Endothelial cell of umbilical vein (primary cell): ENCODE measurements around the gene IQSEC2. TPM values are rescaled to one million over a fixed set of nuclear protein-coding genes. Genes with fewer than 3 reads are reported as not detected.

Experiments used
- BruUV-seq: library from RNA; stranded (reverse); fragments of 400-500 nt; replicated peaks from 2 replicates; lab custom pipeline; 2021; lab: Mats Ljungman, UMichigan
- CTCF ChIA-PET: fragments of 300-600, 350-600 bp; sonication (Branson Sonifier 250); formaldehyde crosslinking; loops from one replicate; lab custom pipeline; 2021; ENCODE audit warnings: antibody characterized with exemption, inconsistent platforms; lab: Charles Lee
- POLR2A ChIA-PET: fragments of 300-600, 350-600 bp; sonication (Branson Sonifier 250); formaldehyde crosslinking; loops from one replicate; lab custom pipeline; 2021; ENCODE audit warnings: antibody characterized with exemption, inconsistent platforms; lab: Charles Lee
- DNase-seq: peaks from one replicate; pipeline ENCODE4 v3.0.0-alpha.2; 2011; ENCODE audit warnings: low read depth, low spot score
- FAIRE-seq: peaks from 2 replicates; lab custom pipeline; 2011; peaks lifted over from hg19 to GRCh38; lab: Jason Lieb, UNC
- H2AFZ ChIP-seq: 2 replicates; pipeline ENCODE4 v1.6.0; 2012; ENCODE audit warnings: low read depth, low read length, control low read depth, inconsistent platforms
- H3K27ac ChIP-seq: 2 replicates; pipeline ENCODE4 v1.5.1; 2011; ENCODE audit warnings: low read depth, mild to moderate bottlenecking, control low read depth, low read length, moderate library complexity; ENCODE audit not compliant: insufficient read depth
- H3K27me3 ChIP-seq, 2 experiments: 2 replicates each; pipeline versions ENCODE4 v1.6.0 to v1.6.1; 2011; ENCODE audit warnings: low read length in 2 of 2, mixed read lengths in 1 of 2; ENCODE audit not compliant: control insufficient read depth in 2 of 2, insufficient read depth in 2 of 2
- H3K36me3 ChIP-seq, 2 experiments: 2 replicates in 1 of 2; 3 replicates in 1 of 2; pipeline ENCODE4 v1.5.1; 2011; ENCODE audit warnings: low read length in 2 of 2, mild to moderate bottlenecking in 1 of 2, moderate library complexity in 1 of 2; ENCODE audit not compliant: control insufficient read depth in 2 of 2, insufficient read depth in 2 of 2; ENCODE audit errors: extremely low read depth in 1 of 2
- H3K4me1 ChIP-seq: 3 replicates; pipeline ENCODE4 v1.5.1; 2011; ENCODE audit warnings: mild to moderate bottlenecking, low read length; ENCODE audit not compliant: control insufficient read depth, insufficient read depth; ENCODE audit errors: extremely low read depth
- H3K4me2 ChIP-seq: 2 replicates; pipeline ENCODE4 v1.6.1; 2011; ENCODE audit warnings: low read length, control low read depth, mixed read lengths; ENCODE audit not compliant: insufficient read depth
- H3K4me3 ChIP-seq, 3 experiments: fragments of 200-600 bp in 1 of 3; sonication (generic), shearing (Covaris generic) in 1 of 3; replicated peaks in 1 of 3; 2 replicates each; pipeline ENCODE4 v1.5.1; 2011 to 2016; ENCODE audit warnings: control low read depth in 3 of 3, low read length in 3 of 3, mild to moderate bottlenecking in 2 of 3, inconsistent platforms in 1 of 3, low read depth in 1 of 3, moderate library complexity in 1 of 3; ENCODE audit not compliant: insufficient read depth in 1 of 3
- H3K79me2 ChIP-seq: 2 replicates; pipeline ENCODE4 v1.6.0; 2012; ENCODE audit warnings: low read length, inconsistent platforms; ENCODE audit not compliant: control insufficient read depth, insufficient read depth
- H3K9ac ChIP-seq: replicated peaks from 2 replicates; pipeline ENCODE3; 2011; ENCODE audit warnings: low read length, control low read depth; ENCODE audit not compliant: insufficient read depth; ENCODE audit errors: extremely low read depth
- H3K9me1 ChIP-seq: replicated peaks from 3 replicates; pipeline ENCODE4 v1.6.0; 2011; ENCODE audit warnings: mild to moderate bottlenecking, low read length; ENCODE audit not compliant: control insufficient read depth, insufficient read depth; ENCODE audit errors: extremely low read depth
- H3K9me3 ChIP-seq: replicated peaks from 2 replicates; pipeline ENCODE4 v1.5.1; 2012; ENCODE audit warnings: low read length, inconsistent platforms; ENCODE audit not compliant: control insufficient read depth, insufficient read depth
- H4K20me1 ChIP-seq: replicated peaks from 2 replicates; pipeline ENCODE3; 2011; ENCODE audit warnings: mild to moderate bottlenecking, low read length; ENCODE audit not compliant: control insufficient read depth, insufficient read depth; ENCODE audit errors: extremely low read depth
- EZH2 ChIP-seq: IDR thresholded peaks from 2 replicates; pipeline ENCODE4 v1.6.1; 2012; ENCODE audit warnings: borderline replicate concordance, low read depth, mild to moderate bottlenecking, moderate library complexity, low read length, inconsistent platforms; ENCODE audit not compliant: severe bottlenecking
- FOS ChIP-seq: IDR thresholded peaks from 2 replicates; pipeline ENCODE4 v1.6.1; 2011; ENCODE audit warnings: mild to moderate bottlenecking, low read length, moderate library complexity, borderline replicate concordance; ENCODE audit not compliant: insufficient read depth
- GATA2 ChIP-seq: IDR thresholded peaks from 2 replicates; pipeline ENCODE4 v1.7.0; 2011; ENCODE audit warnings: low read depth, mild to moderate bottlenecking, moderate library complexity, mixed read lengths, low read length; ENCODE audit not compliant: insufficient read length, insufficient read depth
- JUN ChIP-seq: IDR thresholded peaks from 2 replicates; pipeline ENCODE4 v1.6.1; 2011; ENCODE audit warnings: borderline replicate concordance, low read depth; ENCODE audit not compliant: insufficient read length, insufficient read depth
- MYC ChIP-seq: IDR thresholded peaks from one replicate; pipeline ENCODE4 v1.6.1; 2011; ENCODE audit warnings: mild to moderate bottlenecking, low read depth, low read length
- POLR2A ChIP-seq: IDR thresholded peaks from 2 replicates; pipeline ENCODE4 v1.6.1; 2012; ENCODE audit warnings: low read depth, mild to moderate bottlenecking, control low read depth, low read length
- POLR2AphosphoS5 ChIP-seq: IDR thresholded peaks from 2 replicates; pipeline ENCODE4 v1.6.1; 2012; ENCODE audit warnings: low read depth, mild to moderate bottlenecking, control low read depth, low read length, moderate library complexity; ENCODE audit not compliant: insufficient read depth
- dilution Hi-C: fragments of 300-500 bp; cut with MboI; formaldehyde crosslinking; loops from one replicate; pipeline ENCODE4 v1.15.0; 2019; ENCODE audit warnings: low sequenced_read_pairs; ENCODE audit not compliant: extremely low pct_ligation_motif_present
- intact Hi-C: fragments of 100-400 bp; cut with micrococcal nuclease; formaldehyde crosslinking; loops from one replicate; pipeline ENCODE4 v1.10.0; 2022
- polyA plus RNA-seq, 4 experiments: library from polyadenylated mRNA; depleted of rRNA in 3 of 4; stranded (reverse) in 3 of 4; unstranded in 1 of 4; fragments of >200 nt; gene quantifications; 2 replicates each; pipeline versions ENCODE4 v1.2.1 to v1.2.3, GENCODE V29; 2011 to 2012; ENCODE audit warnings: missing spikeins in 1 of 4
- total RNA-seq: library from RNA; stranded (reverse); gene quantifications from 2 replicates; pipeline ENCODE4 v1.2.3, GENCODE V29; 2021
- TF ChIP-seq, protein P1 (sequence below): IDR thresholded peaks from 2 replicates; pipeline ENCODE4 v1.6.1; 2011; ENCODE audit not compliant: insufficient read depth, insufficient read length
- TF ChIP-seq, protein P2 (sequence below), 2 donors: IDR thresholded peaks; 1 replicate in 1 of 2; 2 replicates in 1 of 2; pipeline ENCODE4 v1.5.1; 2011; ENCODE audit warnings: low read length in 2 of 2, mild to moderate bottlenecking in 2 of 2, moderate library complexity in 2 of 2, control low read depth in 1 of 2, inconsistent platforms in 1 of 2, low read depth in 1 of 2; ENCODE audit not compliant: insufficient read depth in 1 of 2; ENCODE audit errors: extremely low read depth in 1 of 2

IQSEC2 gene
- total and polyA plus RNA-seq, 2 donors (not counting 3 experiments of a cell fraction or from before 2014, with no cell fraction given) = 5.4 to 9.9 TPM

DNA sequence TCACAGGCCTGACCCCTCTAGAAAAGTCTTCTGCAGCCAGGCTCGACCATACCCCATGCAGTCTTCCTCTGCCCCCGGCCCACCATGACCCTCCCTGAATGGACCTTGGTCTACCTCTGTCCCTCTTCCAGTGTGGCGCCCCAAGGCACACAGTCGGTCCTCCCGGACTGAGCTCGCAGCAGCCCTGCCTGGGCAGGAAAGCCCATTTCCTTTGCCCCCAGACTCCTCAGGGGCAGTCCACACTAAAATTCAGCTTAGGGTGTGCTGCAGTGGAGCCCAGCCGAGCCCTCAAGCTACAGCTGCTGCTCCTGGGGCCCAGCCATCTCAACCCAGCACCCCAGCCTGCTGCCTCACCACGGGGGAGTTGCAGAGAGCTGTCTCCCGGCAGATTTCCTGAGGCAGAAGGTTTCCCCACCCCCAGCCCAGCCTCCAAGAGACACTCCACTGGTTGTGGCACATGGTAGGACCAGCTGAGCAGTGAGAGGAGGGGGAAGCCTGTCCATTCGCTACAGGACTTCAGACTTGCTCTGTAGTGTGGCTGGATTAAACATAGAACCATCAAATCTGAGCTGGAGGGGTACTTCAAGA lies 37.5 kb upstream of the IQSEC2 start:
- dilution Hi-C loops (no loop called here), intact Hi-C loops (no loop called here)
- Histone ChIP-seq H3K27me3 (peaks cover 42 to 46% of the 10 kb centered on the region in 2 experiments), H3K9me3 (no peaks in the 10 kb centered on the region), H3K9me1 (no peaks in the 10 kb centered on the region), H2AFZ (no peak overlapping the region), H3K9ac (no peak overlapping the region), H3K4me2 (no peak overlapping the region), H3K27ac (no peak overlapping the region), H3K4me1 (peaks cover 6% of the 10 kb centered on the region), H3K4me3 (no peak overlapping the region), H3K36me3 (no peaks in the 10 kb centered on the region), H3K79me2 (no peaks in the 10 kb centered on the region), H4K20me1 (no peaks in the 10 kb centered on the region)
- FAIRE-seq (no peak), DNase-seq (no peak)
- TF ChIP-seq, protein P1, sequence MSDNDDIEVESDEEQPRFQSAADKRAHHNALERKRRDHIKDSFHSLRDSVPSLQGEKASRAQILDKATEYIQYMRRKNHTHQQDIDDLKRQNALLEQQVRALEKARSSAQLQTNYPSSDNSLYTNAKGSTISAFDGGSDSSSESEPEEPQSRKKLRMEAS = no peak
- TF ChIP-seq JUN = no peak
- TF ChIP-seq FOS = no peak
- no peak for TF ChIP-seq MYC
- no peak for TF ChIP-seq EZH2
- TF ChIP-seq POLR2AphosphoS5 = no peak
- TF ChIP-seq, protein P2, sequence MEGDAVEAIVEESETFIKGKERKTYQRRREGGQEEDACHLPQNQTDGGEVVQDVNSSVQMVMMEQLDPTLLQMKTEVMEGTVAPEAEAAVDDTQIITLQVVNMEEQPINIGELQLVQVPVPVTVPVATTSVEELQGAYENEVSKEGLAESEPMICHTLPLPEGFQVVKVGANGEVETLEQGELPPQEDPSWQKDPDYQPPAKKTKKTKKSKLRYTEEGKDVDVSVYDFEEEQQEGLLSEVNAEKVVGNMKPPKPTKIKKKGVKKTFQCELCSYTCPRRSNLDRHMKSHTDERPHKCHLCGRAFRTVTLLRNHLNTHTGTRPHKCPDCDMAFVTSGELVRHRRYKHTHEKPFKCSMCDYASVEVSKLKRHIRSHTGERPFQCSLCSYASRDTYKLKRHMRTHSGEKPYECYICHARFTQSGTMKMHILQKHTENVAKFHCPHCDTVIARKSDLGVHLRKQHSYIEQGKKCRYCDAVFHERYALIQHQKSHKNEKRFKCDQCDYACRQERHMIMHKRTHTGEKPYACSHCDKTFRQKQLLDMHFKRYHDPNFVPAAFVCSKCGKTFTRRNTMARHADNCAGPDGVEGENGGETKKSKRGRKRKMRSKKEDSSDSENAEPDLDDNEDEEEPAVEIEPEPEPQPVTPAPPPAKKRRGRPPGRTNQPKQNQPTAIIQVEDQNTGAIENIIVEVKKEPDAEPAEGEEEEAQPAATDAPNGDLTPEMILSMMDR (IDR thresholded peaks at IDR 0.05; ENCODE audit: extremely low read depth in 1 of 2, insufficient read depth in 1 of 2, low read depth in 1 of 2, low read length in 2 of 2) = no peak
- TF ChIP-seq POLR2A = no peak
- no peak for TF ChIP-seq GATA2
- ChIA-PET POLR2A (no interaction called here), CTCF (interaction anchor here (0.8 to 9.3 kb wide), 10 partner anchors 12 to 1738 kb away, joined by 3 to 208 read pairs (median 7); no protein-coding TSS in a partner anchor)
- BruUV-seq = no TSS peak
